GM21526 (cell line): ENCODE measurements around the gene ETDC.
"Not testable (repeated sequence)": the region's sequence is repeated elsewhere in the genome, so short reads cannot be mapped to it uniquely, and the experiment has no call there.

Experiments used
- ATAC-seq: cut with Tn5 transposase; IDR thresholded peaks from one replicate; pipeline ENCODE4 v1.9.1; 2021; ENCODE audit warnings: moderate library complexity; ENCODE audit not compliant: unreplicated experiment, low FRiP score

Gene ETDC

DNA sequence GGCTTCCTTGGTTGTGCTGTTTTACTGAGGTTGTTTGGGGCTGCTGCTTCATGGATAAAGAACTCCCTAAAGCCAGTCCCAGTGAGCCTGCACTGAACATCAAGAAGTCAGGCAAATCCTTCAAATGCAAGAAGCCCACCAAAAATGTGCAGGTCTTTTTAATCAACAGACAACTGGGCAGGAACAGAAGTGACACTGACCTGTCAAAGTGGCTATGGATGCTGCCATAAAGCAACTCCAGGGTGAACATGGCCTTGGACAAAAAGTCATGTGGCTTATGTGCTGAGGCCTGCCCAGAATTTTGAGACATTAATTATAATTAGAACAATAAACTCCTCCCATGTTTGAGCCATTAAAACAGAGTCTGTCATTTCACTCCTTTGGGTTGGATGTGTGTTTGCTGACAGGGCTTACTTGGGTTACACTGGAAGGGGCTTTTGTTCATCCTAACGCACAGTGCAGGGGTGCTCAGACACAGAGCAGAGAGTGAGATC lies at the start of gene ETDC:
Gene ETDC, plus strand, starts transcription at position 51 of the 494 bp plus-strand sequence. Its CDS starts 0 bp downstream, at position 51.
- ATAC-seq, result no peak

DNA sequence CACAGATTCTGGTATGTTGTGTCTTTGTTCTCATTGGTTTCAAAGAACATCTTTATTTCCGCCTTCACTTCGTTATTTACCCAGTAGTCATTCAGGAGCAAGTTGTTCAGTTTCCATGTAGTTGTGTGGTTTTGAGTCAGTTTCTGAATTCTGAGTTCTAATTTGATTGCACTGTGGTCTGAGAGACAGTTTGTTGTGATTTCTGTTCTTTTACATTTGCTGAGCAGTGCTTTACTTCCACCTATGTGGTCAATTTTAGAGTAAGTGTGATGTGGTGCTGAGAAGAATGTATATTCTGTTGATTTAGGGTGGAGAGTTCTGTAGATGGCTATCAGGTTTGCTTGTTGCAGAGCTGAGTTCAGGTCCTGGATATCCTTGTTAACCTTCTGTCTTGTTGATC lies 48.3 kb upstream of the ETDC start:
- not testable (repeated sequence) for ATAC-seq

DNA sequence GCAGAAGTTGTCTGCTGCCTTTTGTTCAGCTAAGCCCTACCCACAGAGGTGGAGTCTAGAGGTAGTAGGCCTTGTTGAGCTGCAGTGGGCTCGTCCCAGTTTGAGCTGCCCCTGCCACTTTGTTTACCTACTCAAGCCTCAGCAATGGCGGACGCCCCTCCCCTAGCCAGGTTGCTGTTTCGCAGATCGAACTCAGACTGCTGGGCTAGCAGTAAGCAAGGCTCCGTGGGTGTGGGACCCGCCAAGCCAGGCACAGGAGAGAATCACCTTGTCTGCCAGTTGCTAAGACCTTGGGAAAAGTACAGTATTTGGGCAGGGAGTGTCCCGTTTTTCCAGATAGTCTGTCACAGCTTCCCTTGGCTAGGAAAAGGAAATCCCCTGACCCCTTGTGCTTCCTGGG lies 45.9 kb upstream of the ETDC start:
- not testable (repeated sequence) for ATAC-seq

DNA sequence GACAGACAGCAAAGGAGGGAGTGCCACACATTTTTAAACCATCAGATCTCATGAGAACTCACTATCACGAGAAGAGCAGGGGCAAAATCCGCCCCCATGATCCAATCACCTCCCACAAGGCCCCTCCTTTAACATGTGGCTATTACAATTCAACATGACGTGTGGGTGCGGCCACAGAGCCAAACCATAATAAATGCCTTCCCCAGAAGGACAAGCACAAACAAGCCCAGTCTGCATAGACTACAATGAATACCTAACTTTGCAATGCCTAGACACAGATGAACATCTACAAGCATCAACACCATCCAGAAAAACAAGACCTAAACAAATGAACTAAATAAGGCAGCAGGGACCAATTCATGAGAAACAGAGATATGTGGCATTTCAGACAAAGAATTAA lies 45.1 kb upstream of the ETDC start:
- ATAC-seq, result no peak

DNA sequence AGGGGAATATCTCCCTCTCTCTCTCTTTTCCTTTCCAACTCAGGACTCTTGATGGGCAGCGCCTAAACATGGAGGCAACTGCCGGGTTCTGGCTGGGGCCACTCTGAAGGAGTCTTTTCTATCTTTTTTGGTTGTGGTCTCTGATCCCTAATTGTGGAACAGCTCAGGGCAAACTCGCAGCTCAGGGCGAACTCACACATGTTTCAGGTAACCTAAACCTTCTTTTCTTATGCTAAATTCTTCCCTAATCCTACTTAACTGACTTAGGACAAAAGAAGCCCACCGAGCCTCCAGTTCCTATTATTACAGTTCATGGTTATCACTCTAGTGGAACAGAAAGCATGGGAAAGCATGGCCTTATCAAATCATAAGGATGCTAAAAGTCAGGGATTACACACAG lies 36.1 kb upstream of the ETDC start:
- no peak for ATAC-seq

- no peak for ATAC-seq
Measured at GRCh38 chrX:135275973-135276372, 33.3 kb upstream of the ETDC start.

DNA sequence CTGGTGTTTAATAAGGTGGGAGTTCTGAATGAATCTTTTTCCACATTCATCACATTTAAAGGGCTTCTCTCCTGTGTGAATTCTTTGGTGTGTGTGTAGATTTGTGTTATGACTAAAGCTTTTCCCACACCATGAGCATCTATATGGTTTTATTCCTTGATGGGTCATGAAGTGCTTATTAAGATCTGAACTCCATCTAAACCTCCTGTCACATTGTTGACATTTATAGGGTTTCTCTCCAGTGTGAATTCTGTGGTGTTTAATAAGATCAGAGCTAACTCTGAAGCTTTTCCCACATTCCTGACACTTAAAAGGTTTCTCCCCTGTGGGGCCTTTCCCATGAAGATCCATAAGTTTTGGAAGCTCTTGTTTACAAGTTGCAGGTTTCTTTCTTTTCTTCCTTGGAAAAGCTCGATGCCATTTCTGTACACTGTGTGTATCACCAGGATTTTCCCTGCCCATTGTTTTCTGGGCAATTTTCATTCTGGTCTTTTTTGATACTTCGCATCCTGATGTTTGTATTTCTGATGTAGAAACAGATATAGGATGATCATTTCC lies 21.9 kb upstream of the ETDC start:
- ATAC-seq, result no peak

DNA sequence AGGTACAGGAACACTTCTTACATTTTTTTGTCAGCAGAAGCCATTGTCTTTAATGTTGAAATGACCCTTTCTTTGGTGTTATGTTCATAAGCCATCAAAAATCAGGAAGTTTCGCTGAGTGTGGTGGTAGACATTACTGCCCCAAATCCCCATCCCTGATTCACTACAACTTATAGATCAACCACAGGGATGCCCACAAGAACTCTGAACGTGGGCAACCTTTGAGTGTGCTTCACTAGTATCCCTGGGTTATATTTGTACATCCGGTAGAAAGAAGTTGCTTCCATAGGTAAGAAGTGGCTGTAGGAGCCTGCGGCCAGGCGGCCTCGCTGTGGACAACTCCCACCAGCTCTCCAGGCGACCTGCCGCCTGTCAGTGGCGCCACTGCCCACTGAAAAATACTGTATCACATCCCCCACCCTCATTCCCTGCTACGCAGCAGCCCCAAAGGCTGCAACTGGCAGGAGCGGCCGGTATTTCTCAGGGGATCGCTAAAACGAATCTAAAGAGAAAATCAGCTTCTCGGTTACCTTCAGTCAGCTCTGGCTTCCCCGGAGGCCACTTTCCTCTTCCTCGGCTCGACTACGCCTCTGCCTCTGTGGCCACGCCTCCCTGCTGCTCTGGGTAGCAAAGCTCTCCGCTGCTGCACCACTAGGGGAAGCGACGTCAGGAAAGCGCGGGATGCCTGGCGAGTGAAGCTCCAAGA lies 13.9 kb upstream of the ETDC start:
- peak; percentile 99 for ATAC-seq

DNA sequence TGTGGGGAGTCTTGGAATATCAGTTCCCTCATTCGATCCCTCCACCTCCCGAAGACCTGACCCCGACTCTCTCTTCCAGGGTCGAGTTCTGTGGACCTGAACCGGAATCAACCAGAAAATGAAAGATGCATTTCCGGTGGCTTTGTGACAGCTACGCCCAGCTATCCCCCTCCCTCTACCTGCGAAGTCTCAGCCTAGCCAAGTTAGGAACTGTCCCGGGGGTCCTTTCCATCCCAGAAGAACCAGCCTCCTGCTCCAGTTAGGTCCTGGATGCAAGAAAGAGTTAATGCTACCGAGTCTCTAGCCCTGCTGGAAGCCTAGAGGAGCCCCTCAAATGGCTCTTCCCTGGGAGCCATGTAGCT lies 13.4 kb upstream of the ETDC start:
- ATAC-seq, result peak; percentile 58

DNA sequence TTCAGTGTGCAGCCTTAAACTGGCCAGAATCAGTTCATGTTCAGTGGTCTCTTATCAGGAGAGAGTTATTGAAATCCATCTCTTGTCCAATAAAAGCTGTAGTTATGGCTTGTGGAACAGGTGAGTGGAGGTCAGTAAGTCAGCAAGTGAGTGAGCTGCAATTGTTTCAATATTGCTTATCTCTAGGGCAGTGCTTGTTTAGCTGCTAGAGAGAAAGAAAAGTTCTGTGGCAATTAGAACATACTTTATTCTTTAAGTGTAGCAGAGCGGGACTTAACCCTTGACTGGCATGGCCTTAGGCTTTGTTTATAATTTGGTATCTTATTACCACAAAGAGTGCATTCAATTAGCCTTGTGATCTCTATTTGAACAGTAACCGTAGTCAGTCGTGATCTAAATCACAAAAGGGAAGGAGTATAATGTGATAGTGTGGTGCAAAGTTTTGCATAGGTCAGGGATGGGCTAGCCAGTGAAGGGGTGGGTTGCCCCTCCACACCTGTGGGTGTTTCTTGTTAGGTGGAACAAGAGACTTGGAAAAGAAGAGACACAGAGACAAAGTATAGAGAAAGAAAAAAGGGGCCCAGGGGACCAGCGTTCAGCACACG lies 6.9 kb upstream of the ETDC start:
- no peak for ATAC-seq

GRCh38 chrX:135304741-135305140 lies 4.5 kb upstream of the ETDC start:
- ATAC-seq, result no peak

GRCh38 chrX:135307171-135307570 lies 2.1 kb upstream of the ETDC start:
- no peak for ATAC-seq

GRCh38 chrX:135308345-135308855 lies 880 bp upstream of the ETDC start:
- ATAC-seq, result no peak

DNA sequence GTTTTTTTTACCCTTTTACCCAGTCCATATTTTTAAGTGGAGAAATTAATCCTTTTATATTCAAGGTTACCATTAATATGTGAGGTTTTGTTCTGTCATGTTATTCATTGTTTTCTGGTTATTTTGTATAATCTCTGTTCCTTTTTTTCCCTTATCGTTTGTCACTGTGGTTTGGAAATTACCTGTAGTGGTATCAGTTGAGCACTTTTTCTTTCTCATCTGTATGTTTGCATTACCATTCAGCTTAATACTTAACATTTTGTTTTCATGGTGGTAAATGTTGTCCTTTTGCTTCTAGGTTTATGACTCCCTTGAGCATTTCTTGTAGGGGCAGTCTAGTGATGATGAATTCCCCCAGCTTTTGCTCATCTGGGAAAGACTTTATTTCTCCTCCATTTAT lies 6.6 kb downstream of the ETDC start:
- ATAC-seq, result no peak

- ATAC-seq, result no peak
Measured at GRCh38 chrX:135324463-135324862, 15.2 kb downstream of the ETDC start.

GRCh38 chrX:135325036-135325818 lies 15.9 kb downstream of the ETDC start:
- ATAC-seq, result not testable (repeated sequence)

DNA sequence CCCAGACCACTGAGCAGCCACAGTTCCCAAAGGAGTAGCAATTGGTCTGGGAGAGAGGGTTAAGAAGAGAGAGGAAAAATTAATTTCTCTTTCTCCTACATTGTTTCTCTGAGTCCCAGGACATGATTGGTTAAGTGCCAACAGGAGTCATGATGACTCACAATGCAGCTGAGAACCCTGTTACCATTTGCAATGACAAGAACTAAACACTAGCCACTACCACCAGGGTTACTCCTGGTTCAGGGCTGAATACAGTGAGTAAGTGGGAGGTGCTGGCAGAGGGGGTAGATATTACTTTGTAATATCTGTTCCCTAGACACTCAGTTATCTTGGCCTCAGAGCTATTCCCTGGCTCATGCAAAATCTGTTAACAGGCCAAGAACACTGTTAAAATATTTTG lies 18.0 kb downstream of the ETDC start:
- ATAC-seq, result no peak

DNA sequence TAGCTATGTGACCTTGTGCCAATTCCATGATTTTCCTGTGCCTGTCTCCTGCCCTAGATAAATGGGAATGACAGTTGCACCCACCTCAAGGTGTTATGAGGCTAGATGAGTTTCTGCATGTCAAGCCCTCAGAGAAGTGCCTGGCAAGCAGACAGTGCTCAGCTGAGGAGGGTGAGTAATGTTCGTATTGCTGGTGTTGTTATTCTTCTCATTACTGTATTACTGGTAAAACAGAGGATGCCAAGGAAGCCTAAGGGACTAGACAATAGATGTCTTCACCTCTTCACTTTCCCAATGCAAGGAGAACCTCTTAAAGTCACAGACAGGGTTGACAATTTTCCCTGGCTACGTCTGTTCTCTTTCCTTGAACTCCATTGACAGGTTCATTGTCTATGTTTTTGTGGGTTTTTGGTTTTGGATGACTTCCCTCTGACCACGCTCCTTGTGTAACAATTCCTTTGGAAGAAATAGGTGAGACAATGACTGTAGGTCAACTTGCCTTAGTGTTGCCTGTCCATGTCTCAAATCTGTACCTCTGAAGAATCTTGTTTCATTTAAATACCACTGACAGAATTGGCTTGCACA lies 19.2 kb downstream of the ETDC start:
- no peak for ATAC-seq

DNA sequence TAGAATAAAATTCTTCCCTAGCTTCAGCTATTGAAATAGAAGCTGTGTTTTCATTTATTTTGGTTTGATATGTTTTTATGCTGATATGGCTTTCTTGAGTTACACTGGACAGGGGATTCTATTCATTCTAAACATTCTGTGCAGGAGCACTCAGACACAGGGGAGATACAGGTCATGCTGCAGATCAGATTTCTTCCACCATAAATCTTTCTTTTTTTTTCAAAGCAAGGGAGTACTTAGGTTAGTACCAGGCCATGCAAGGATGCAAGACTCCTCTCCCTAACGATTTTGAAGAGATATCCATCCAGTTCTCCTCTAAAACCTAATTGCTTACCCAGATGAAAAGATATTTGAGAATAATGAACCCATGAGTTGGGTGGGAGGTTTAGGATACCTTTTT lies 21.4 kb downstream of the ETDC start:
- no peak for ATAC-seq

DNA sequence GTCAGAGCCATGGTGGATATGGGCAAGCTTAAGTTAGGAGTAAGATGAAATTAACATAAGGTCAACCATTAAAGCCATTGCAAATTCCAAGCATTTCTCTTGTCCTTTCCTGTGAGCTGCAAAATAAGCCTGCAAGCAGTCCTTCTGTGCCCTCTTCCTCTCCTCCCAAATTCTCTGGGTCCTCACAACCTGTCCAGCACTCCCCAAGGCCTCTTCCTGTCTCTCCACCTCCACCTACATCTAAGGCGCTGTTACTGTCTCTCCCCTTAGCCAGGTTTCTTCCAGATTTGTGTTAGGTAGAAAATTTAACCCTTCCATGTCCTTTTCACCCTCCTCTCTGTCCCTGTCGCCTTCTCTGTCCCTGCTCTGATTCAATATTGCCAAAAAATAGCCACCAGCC lies 22.2 kb downstream of the ETDC start:
- no peak for ATAC-seq

DNA sequence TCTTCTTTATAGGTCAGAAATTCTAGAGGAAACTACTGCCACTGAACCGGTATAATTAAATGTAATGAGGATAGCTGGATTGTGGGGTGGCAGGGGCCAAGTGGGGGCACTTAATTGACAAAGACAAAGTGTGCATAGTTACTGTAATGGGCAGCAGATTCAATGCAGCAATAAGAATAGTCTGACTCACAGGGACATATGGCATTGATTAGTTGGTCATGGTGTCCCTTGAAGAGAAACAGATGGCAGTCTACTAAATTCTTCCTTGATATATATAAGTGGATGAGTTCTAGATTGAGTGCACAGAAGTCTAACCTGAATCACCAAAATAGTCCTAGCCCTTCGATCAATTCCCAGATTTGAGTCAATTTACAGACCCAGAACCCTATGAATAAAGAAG lies 31.6 kb downstream of the ETDC start:
- no peak for ATAC-seq
